ENCODE results near the gene NCOA3.

Gene NCOA3

DNA sequence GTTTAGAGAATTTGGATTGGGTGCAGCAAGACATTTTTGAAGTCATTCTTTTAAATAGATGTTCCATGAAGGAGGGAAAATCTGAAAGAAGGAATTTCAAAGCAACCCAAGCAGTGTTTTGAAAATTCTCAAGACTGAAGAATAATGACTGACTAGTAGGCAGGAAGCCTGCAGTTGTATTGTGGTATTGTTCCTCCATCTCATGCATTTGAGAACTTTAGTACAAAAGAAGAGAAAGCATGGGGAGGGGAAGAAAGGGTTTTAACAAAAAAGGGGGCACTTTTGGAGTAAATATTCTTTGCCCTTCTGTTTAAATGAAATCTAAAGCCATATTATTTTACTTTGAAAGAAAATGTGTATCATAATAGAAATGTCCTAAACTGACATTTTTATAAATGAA, 6.6 kb downstream of the NCOA3 start:
- H3K4me3 ChIP-seq (ENCODE audit: control insufficient read depth, low read depth, low read length): no peak overlapping the region
- DNase-seq (ENCODE audit: low read depth): no peak
- TF ChIP-seq, protein P1, sequence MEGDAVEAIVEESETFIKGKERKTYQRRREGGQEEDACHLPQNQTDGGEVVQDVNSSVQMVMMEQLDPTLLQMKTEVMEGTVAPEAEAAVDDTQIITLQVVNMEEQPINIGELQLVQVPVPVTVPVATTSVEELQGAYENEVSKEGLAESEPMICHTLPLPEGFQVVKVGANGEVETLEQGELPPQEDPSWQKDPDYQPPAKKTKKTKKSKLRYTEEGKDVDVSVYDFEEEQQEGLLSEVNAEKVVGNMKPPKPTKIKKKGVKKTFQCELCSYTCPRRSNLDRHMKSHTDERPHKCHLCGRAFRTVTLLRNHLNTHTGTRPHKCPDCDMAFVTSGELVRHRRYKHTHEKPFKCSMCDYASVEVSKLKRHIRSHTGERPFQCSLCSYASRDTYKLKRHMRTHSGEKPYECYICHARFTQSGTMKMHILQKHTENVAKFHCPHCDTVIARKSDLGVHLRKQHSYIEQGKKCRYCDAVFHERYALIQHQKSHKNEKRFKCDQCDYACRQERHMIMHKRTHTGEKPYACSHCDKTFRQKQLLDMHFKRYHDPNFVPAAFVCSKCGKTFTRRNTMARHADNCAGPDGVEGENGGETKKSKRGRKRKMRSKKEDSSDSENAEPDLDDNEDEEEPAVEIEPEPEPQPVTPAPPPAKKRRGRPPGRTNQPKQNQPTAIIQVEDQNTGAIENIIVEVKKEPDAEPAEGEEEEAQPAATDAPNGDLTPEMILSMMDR (IDR thresholded peaks at IDR 0.05; ENCODE audit: control insufficient read depth, insufficient read depth, low read depth, low read length, missing control alignments): no peak

DNA sequence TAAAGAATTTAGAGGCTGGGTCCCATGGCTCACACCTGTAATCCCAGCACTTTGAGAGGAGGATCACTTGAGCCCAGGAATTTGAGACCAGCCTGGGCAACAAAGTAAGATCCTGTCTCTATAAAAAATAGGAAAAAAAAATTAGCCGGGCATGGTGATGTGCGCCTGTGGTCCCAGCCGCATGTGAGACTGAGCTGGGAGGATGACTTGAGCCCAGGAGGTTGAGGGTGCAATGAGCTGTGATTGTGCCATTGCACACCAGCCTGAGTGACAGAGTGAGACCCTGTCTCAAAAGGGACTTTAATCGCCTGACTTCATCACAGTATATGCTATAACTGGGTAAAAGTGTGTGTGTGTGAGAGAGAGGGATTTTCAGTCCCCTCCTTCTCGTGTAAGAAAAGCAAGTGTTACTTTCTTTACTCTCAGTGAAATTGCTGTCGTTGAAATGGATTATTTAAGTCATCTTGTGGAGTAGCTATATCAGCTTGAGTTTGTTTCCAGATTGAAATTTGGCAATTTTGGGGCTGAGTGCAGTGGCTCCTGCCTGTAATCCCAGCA, 7.5 kb downstream of the NCOA3 start:
- DNase-seq (ENCODE audit: low read depth): no peak
- TF ChIP-seq, protein P1 (IDR thresholded peaks at IDR 0.05; ENCODE audit: control insufficient read depth, insufficient read depth, low read depth, low read length, missing control alignments): no peak
- H3K4me3 ChIP-seq (ENCODE audit: control insufficient read depth, low read depth, low read length): no peak overlapping the region

DNA sequence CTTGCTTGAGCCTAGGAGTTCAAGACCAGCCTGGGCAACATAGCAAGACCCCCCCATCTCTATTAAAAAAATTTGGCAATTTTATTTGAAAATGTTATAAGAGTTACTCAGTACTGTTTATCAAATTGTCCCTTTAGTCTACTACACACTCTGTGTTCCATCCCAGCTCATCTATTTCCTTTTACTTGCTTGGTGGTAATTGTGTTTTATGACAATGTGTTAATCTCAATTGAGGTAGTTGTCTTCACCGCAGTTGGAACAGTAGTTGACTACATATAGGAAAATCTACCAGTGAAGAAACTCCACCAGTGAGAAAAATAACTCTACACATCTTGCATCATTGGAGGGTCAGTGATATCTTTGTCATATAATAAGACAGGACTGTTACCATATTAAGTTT, 8.0 kb downstream of the NCOA3 start:
- DNase-seq (ENCODE audit: low read depth): no peak
- TF ChIP-seq, protein P1 (IDR thresholded peaks at IDR 0.05; ENCODE audit: control insufficient read depth, insufficient read depth, low read depth, low read length, missing control alignments): no peak
- H3K4me3 ChIP-seq (ENCODE audit: control insufficient read depth, low read depth, low read length): no peak overlapping the region

DNA sequence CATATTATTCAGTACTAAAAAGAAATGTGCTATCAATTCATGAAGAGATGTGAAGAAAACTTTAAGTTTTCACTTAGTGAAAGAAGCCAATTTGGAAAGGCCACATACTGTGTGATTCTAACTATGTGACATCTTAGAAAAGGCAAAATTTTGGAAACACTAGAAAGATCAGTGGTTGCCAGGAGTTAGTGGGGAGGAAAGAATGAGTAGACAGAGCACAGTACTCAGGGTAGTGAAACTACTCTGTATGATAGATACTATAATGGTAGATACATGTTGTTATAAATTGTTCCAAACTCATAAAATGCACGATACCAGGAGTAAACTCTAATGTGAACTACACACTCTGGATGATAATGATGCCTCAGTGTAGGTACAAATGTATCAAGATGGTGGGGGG, 14.2 kb downstream of the NCOA3 start:
- DNase-seq (ENCODE audit: low read depth): no peak
- TF ChIP-seq, protein P1 (IDR thresholded peaks at IDR 0.05; ENCODE audit: control insufficient read depth, insufficient read depth, low read depth, low read length, missing control alignments): no peak
- H3K4me3 ChIP-seq (ENCODE audit: control insufficient read depth, low read depth, low read length): no peak overlapping the region

DNA sequence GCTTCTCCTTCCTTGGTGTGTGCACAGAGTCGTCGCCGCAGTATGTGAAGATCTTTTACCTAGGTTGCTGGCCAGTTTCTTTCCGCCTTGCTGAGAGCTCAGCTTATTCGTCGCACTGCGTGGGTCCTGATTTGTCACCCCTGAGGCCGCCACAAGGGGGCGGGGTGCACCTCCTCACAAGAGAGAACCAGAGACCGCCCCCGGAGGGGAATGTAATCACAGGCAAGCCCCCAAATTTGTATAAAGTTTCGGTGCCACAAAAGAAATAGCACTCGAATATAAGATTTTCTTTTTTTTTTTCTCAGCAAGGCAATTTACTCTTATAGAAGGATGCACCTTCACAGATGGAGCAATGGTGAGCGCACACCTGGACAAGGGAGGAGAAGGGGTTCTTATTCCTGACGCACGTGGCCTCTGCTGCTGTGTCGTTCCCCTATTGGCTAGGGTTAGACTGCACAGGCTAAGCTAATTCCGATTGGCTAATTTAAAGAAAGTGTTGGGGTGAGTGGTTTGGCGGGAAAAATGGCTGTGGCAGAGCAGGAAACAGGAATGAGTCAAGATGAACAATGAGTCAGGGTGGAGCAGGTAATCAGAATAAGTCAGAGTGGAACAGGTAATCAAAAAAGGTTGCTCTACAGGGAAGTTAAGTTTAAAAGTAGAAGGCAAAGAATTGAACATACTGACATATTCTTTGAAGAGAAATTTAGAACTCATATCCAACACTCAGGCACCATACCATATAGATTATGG, 19.5 kb downstream of the NCOA3 start:
- TF ChIP-seq, protein P1 (IDR thresholded peaks at IDR 0.05; ENCODE audit: control insufficient read depth, insufficient read depth, low read depth, low read length, missing control alignments): no peak
- H3K4me3 ChIP-seq (ENCODE audit: control insufficient read depth, low read depth, low read length): no peak overlapping the region
- DNase-seq (ENCODE audit: low read depth): no peak

DNA sequence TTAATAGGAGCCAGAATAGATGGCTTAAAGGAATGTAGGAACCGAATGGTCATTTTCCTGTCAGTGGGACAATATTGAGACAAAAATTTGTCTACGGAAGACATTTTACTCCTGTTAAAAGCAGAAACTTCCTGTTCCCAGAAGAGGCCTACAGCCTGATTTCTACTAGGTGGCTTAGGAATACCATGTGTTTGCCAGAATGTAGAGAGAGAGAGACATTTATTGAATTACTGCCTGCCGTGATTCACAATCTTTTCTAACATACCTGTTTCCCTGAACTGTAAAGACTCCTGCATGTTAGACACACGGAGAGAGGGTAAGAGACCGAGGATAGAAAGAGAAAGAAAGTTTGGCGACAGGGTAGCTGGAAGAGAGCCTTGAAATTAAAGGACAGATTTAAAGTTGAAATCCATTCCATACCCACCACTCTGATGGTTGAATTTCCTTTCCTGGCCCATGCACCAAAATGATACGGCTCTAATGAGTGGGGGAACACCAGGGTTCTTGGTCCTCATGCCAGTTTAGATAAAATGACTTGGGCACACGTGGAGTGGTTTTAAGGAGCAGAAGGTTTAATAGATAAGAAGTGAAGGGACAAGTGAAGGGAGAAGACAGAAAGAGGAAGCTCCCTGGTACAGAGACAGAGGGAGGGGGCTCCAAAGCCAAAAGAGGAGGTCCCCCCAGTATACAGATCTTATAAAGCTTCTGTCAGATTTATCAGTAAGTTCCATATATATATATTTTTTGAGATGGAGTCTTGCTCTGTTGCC, 22.5 kb downstream of the NCOA3 start:
- DNase-seq (ENCODE audit: low read depth): no peak
- no peak overlapping the region; the same call in 1 of the 2 replicates for H3K4me3 ChIP-seq (ENCODE audit: control insufficient read depth, low read depth, low read length)
- TF ChIP-seq, protein P1 (IDR thresholded peaks at IDR 0.05; ENCODE audit: control insufficient read depth, insufficient read depth, low read depth, low read length, missing control alignments): no peak
